ENCODE measurements around the gene NTHL1.

NTHL1 gene

GRCh38 chr16:2063861-2064260 lies 16.2 kb upstream of the NTHL1 start:
- no peak for DNase-seq (ENCODE audit: low read depth)

- no peak for DNase-seq (ENCODE audit: low read depth)
These were observed 15.2 kb upstream of the NTHL1 start for GRCh38 chr16:2062801-2063200.

- DNase-seq (ENCODE audit: low read depth), result no peak
These were observed 13.9 kb upstream of the NTHL1 start for GRCh38 chr16:2061526-2061925.

- no peak for DNase-seq (ENCODE audit: low read depth)
These were observed 13.4 kb upstream of the NTHL1 start for GRCh38 chr16:2061023-2061422.

- DNase-seq (ENCODE audit: low read depth), result no peak
These were observed 12.7 kb upstream of the NTHL1 start for GRCh38 chr16:2060346-2060745.

GRCh38 chr16:2058872-2059271 lies 11.2 kb upstream of the NTHL1 start:
- no peak for DNase-seq (ENCODE audit: low read depth)

GRCh38 chr16:2058420-2058819 lies 10.8 kb upstream of the NTHL1 start:
- no peak for DNase-seq (ENCODE audit: low read depth)

- DNase-seq (ENCODE audit: low read depth), result no peak
These were observed 9.8 kb upstream of the NTHL1 start for GRCh38 chr16:2057438-2057837.

- no peak for DNase-seq (ENCODE audit: low read depth)
These were observed 9.2 kb upstream of the NTHL1 start for GRCh38 chr16:2056681-2057407.

- DNase-seq (ENCODE audit: low read depth), result no peak
These were observed 8.4 kb upstream of the NTHL1 start for GRCh38 chr16:2056077-2056476.

GRCh38 chr16:2054543-2055245 lies 7.1 kb upstream of the NTHL1 start:
- DNase-seq (ENCODE audit: low read depth), result no peak

GRCh38 chr16:2053897-2054296 lies 6.3 kb upstream of the NTHL1 start:
- DNase-seq (ENCODE audit: low read depth), result no peak

GRCh38 chr16:2053211-2053610 lies 5.6 kb upstream of the NTHL1 start:
- DNase-seq (ENCODE audit: low read depth), result no peak

GRCh38 chr16:2048116-2048543 lies 496 bp upstream of the NTHL1 start:
- no peak for DNase-seq (ENCODE audit: low read depth)

- no peak for DNase-seq (ENCODE audit: low read depth)
These were observed 723 bp downstream of the NTHL1 start for GRCh38 chr16:2046893-2047329.

GRCh38 chr16:2045965-2046892 lies 1.4 kb downstream of the NTHL1 start:
- no peak for DNase-seq (ENCODE audit: low read depth)

GRCh38 chr16:2044541-2044940 lies 3.1 kb downstream of the NTHL1 start:
- DNase-seq (ENCODE audit: low read depth), result no peak

GRCh38 chr16:2043667-2044451 lies 3.8 kb downstream of the NTHL1 start:
- DNase-seq (ENCODE audit: low read depth), result no peak

GRCh38 chr16:2042986-2043666 lies 4.5 kb downstream of the NTHL1 start:
- no peak for DNase-seq (ENCODE audit: low read depth)

GRCh38 chr16:2042171-2042985 lies 5.3 kb downstream of the NTHL1 start:
- DNase-seq (ENCODE audit: low read depth), result no peak

Measured in activated T-helper 9 cell treated with anti-CD3 and anti-CD28 coated beads, Interleukin-2, amount 50 U/mL, for 16 hours (primary cell).